HepG2 (cell line): ENCODE measurements around the gene ARHGAP15. TPM values are rescaled to one million over a fixed set of nuclear protein-coding genes. Genes with fewer than 3 reads are reported as not detected.

Experiments used
- ATAC-seq: fragments of 200-7000 bp; cut with Tn5 transposase; 3 replicates; pipeline ENCODE4 v1.9.1; 2020; ENCODE audit warnings: mild to moderate bottlenecking, moderate library complexity
- BruUV-seq: library from RNA; stranded (reverse); fragments of 400-500 nt; replicated peaks from 2 replicates; lab custom pipeline; 2021; lab: Mats Ljungman, UMichigan
- CTCF ChIA-PET: fragments of 300-600 bp; formaldehyde crosslinking; extraction: SDS; loops from one replicate; lab custom pipeline; 2021; ENCODE audit warnings: low total read pairs, inconsistent platforms, low intra/inter-chr PET ratio; lab: Yijun Ruan, JAX
- POLR2A ChIA-PET: fragments of 350-600 bp; sonication (Branson Sonifier 250); formaldehyde crosslinking; loops from one replicate; lab custom pipeline; 2020; ENCODE audit warnings: antibody characterized with exemption, inconsistent platforms; lab: Yijun Ruan, JAX
- DNase-seq: peaks from one replicate; pipeline ENCODE4 v3.0.0-alpha.2; 2015; ENCODE audit warnings: low spot score
- FAIRE-seq: peaks from 3 replicates; lab custom pipeline; 2011; peaks lifted over from hg19 to GRCh38; lab: Jason Lieb, UNC
- H2AFZ ChIP-seq: one replicate; pipeline ENCODE4 v1.6.1; 2011; ENCODE audit warnings: low read length, inconsistent platforms
- H3K27ac ChIP-seq: fragments of 300-600 bp; 3 replicates; pipeline ENCODE4 v1.8.0; 2011; ENCODE audit warnings: mixed run types, mild to moderate bottlenecking, mixed read lengths, low read length, inconsistent platforms; ENCODE audit not compliant: insufficient read depth; ENCODE audit errors: extremely low read length
- H3K27me3 ChIP-seq, 2 experiments: fragments of 200-600 bp in 1 of 2; 2 replicates in 1 of 2; 3 replicates in 1 of 2; pipeline versions ENCODE4 v1.6.0 to v1.8.0; 2011; ENCODE audit warnings: low read length in 2 of 2, mild to moderate bottlenecking in 2 of 2, moderate library complexity in 2 of 2, inconsistent platforms in 1 of 2; ENCODE audit not compliant: insufficient read depth in 2 of 2, control insufficient read depth in 1 of 2
- H3K36me3 ChIP-seq, 2 experiments: fragments of 200-600 bp in 1 of 2; replicated peaks in 1 of 2; 2 replicates in 1 of 2; 3 replicates in 1 of 2; pipeline versions ENCODE4 v1.5.1 to v1.8.0; 2011; ENCODE audit warnings: low read length in 2 of 2, inconsistent platforms in 1 of 2; ENCODE audit not compliant: insufficient read depth in 2 of 2, control insufficient read depth in 1 of 2
- H3K4me1 ChIP-seq: 2 replicates; pipeline ENCODE4 v1.5.1; 2012; ENCODE audit warnings: low read length, inconsistent platforms; ENCODE audit not compliant: insufficient read depth
- H3K4me2 ChIP-seq: 2 replicates; pipeline ENCODE4 v1.6.0; 2011; ENCODE audit warnings: low read depth, low read length, inconsistent platforms
- H3K4me3 ChIP-seq, 3 experiments: fragments of 200-600 bp in 1 of 3; sonication (generic), shearing (Covaris generic) in 1 of 3; replicated peaks in 1 of 3; 2 replicates each; pipeline ENCODE4 v1.5.1; 2011 to 2016; ENCODE audit warnings: low read length in 3 of 3, inconsistent platforms in 2 of 3, low read depth in 2 of 3, mild to moderate bottlenecking in 2 of 3, control low read depth in 1 of 3, mixed read lengths in 1 of 3; ENCODE audit not compliant: insufficient read depth in 1 of 3
- H3K79me2 ChIP-seq: one replicate; pipeline ENCODE4 v1.6.1; 2011; ENCODE audit warnings: low read length, inconsistent platforms; ENCODE audit not compliant: insufficient read depth
- H3K9ac ChIP-seq: 2 replicates; pipeline ENCODE4 v1.6.0; 2011; ENCODE audit warnings: mild to moderate bottlenecking, low read depth, low read length, inconsistent platforms; ENCODE audit not compliant: insufficient read depth
- H3K9me3 ChIP-seq: 2 replicates; pipeline ENCODE4 v1.5.1; 2012; ENCODE audit warnings: mild to moderate bottlenecking, low read length
- H4K20me1 ChIP-seq: 2 replicates; pipeline ENCODE4 v1.6.0; 2011; ENCODE audit warnings: inconsistent platforms, mild to moderate bottlenecking, low read length, moderate library complexity; ENCODE audit not compliant: insufficient read depth
- BRD4 ChIP-seq: sonication (generic); formaldehyde crosslinking; IDR thresholded peaks from 2 replicates; pipeline ENCODE4 v1.4.0; 2020; ENCODE audit warnings: missing genetic modification reagents
- CBFB ChIP-seq: sonication (generic); formaldehyde crosslinking; IDR thresholded peaks from 2 replicates; pipeline ENCODE4 v1.4.0; 2020; ENCODE audit warnings: missing genetic modification reagents
- MED1 ChIP-seq: sonication (generic); formaldehyde crosslinking; IDR thresholded peaks from 2 replicates; pipeline ENCODE4 v1.4.0; 2020; ENCODE audit warnings: missing genetic modification reagents
- NFYC ChIP-seq: IDR thresholded peaks from 2 replicates; pipeline ENCODE4 v1.6.1; 2016; ENCODE audit warnings: missing genetic modification reagents, missing compliant biosample characterization
- RXRA ChIP-seq: sonication (generic); formaldehyde crosslinking; IDR thresholded peaks from 2 replicates; pipeline ENCODE4 v1.5.1; 2020; ENCODE audit warnings: missing genetic modification reagents
- XRCC5 ChIP-seq: fragments of 200-400 bp; formaldehyde crosslinking; optimal IDR thresholded peaks from 2 replicates; pipeline ENCODE3; 2017; ENCODE audit warnings: mild to moderate bottlenecking, low read length
- ZBTB2 ChIP-seq: sonication (generic); formaldehyde crosslinking; IDR thresholded peaks from 2 replicates; pipeline ENCODE4 v1.8.0; 2022; ENCODE audit warnings: low read depth, missing genetic modification reagents
- ZNF24 ChIP-seq: fragments of 450-650 bp; IDR thresholded peaks from 2 replicates; pipeline ENCODE4 v1.6.1; 2017; ENCODE audit warnings: antibody characterized with exemption, mild to moderate bottlenecking
- ZNF30 ChIP-seq: sonication (generic); formaldehyde crosslinking; IDR thresholded peaks from 2 replicates; pipeline ENCODE4 v1.5.0; 2020; ENCODE audit warnings: mild to moderate bottlenecking, missing genetic modification reagents
- ZNF609 ChIP-seq: sonication (generic); formaldehyde crosslinking; IDR thresholded peaks from 2 replicates; pipeline ENCODE4 v1.4.0; 2020; ENCODE audit warnings: mild to moderate bottlenecking, missing genetic modification reagents, borderline replicate concordance
- ZNF883 ChIP-seq: sonication (generic); formaldehyde crosslinking; IDR thresholded peaks from 2 replicates; pipeline ENCODE4 v1.5.1; 2020; ENCODE audit warnings: mild to moderate bottlenecking, missing genetic modification reagents; ENCODE audit errors: not compliant biosample characterization
- WGBS: methylation state at CpG from one replicate; pipeline ENCODE4 v1.1.6; 2017; ENCODE audit warnings: low lambda C conversion rate; 5-methylcytosine and 5-hydroxymethylcytosine counted together
- in situ Hi-C: cut with HindIII; loops from 2 replicates; pipeline ENCODE4 v1.10.0; 2017; ENCODE audit warnings: low pct_unique_long_range_greater_than_20kb; ENCODE audit not compliant: extremely low pct_ligation_motif_present
- intact Hi-C: fragments of 100-400 bp; cut with micrococcal nuclease; formaldehyde crosslinking; loops from one replicate; pipeline ENCODE4 v1.10.0; 2022; ENCODE audit not compliant: unreplicated experiment
- polyA plus RNA-seq, 8 experiments: library from polyadenylated mRNA; depleted of rRNA in 3 of 8; stranded (reverse) in 7 of 8; unstranded in 1 of 8; fragments of >200 nt; fragmentation: Illumina TruSeq in 4 of 8; extraction: Trizol in 4 of 8; gene quantifications; 2 replicates each; pipeline versions ENCODE4 v1.2.1 to v1.2.3, GENCODE V29; 2011 to 2016; ENCODE audit warnings: low read depth in 4 of 8, missing spikeins in 1 of 8, mixed read lengths in 1 of 8; ENCODE audit not compliant: insufficient read depth in 1 of 8
- total RNA-seq, 5 experiments: library from RNA; depleted of rRNA; stranded (reverse); fragments of >200 nt; fragmentation: Illumina TruSeq; extraction: Trizol; gene quantifications; 2 replicates each; pipeline ENCODE4 v1.2.3, GENCODE V29; 2016; ENCODE audit warnings: low read depth in 1 of 5
- TF ChIP-seq, protein P1 (sequence below): sonication (generic); formaldehyde crosslinking; IDR thresholded peaks from 2 replicates; pipeline ENCODE4 v1.8.0; 2023; ENCODE audit warnings: mild to moderate bottlenecking, missing genetic modification reagents
- TF ChIP-seq, protein P2 (sequence below): sonication (generic); formaldehyde crosslinking; IDR thresholded peaks from 2 replicates; pipeline ENCODE4 v1.8.0; 2022; ENCODE audit warnings: missing genetic modification reagents, mild to moderate bottlenecking, moderate library complexity, borderline replicate concordance
- TF ChIP-seq, protein P3 (sequence below): sonication (generic); formaldehyde crosslinking; IDR thresholded peaks from 2 replicates; pipeline ENCODE4 v1.4.0; 2020; ENCODE audit warnings: missing genetic modification reagents

The ARHGAP15 gene
- total and polyA plus RNA-seq, 2 of the 13 experiments (the other 11 are each of a cell fraction or from before 2014, with no cell fraction given), result 0.04 TPM; not detected in 1

DNA sequence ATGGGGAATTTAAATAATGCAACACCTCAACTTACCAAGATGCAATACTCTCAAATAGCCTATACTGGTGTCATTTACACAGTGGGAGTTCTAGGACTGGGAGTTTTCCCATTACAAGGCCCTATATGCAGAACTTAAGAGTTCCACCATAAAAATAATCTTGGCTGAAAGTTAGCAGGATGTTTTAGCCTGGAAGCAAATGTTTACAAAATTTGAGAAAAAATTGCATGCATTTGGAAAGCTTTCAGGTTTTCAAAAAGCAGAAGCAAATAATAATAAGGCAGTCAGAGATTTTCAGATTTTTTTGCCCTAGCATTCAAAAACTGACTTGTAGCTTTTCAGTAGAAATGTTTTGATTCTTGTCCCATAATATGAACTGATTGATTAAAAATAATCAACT, 397.3 kb downstream of the ARHGAP15 start (continued):
- TF ChIP-seq ZNF883 (CRISPR knock-in tag) (no peak), ZBTB2 (CRISPR knock-in tag) (no peak), XRCC5 (no peak), CBFB (CRISPR knock-in tag) (no peak), RXRA (CRISPR knock-in tag) (no peak)
- TF ChIP-seq, protein P1, sequence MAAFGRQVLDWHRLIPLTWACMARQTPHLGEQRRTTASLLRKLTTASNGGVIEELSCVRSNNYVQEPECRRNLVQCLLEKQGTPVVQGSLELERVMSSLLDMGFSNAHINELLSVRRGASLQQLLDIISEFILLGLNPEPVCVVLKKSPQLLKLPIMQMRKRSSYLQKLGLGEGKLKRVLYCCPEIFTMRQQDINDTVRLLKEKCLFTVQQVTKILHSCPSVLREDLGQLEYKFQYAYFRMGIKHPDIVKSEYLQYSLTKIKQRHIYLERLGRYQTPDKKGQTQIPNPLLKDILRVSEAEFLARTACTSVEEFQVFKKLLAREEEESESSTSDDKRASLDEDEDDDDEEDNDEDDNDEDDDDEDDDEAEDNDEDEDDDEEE (CRISPR knock-in tag), result no peak
- TF ChIP-seq, protein P2, sequence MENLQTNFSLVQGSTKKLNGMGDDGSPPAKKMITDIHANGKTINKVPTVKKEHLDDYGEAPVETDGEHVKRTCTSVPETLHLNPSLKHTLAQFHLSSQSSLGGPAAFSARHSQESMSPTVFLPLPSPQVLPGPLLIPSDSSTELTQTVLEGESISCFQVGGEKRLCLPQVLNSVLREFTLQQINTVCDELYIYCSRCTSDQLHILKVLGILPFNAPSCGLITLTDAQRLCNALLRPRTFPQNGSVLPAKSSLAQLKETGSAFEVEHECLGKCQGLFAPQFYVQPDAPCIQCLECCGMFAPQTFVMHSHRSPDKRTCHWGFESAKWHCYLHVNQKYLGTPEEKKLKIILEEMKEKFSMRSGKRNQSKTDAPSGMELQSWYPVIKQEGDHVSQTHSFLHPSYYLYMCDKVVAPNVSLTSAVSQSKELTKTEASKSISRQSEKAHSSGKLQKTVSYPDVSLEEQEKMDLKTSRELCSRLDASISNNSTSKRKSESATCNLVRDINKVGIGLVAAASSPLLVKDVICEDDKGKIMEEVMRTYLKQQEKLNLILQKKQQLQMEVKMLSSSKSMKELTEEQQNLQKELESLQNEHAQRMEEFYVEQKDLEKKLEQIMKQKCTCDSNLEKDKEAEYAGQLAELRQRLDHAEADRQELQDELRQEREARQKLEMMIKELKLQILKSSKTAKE (CRISPR knock-in tag), result no peak
- TF ChIP-seq, protein P3, sequence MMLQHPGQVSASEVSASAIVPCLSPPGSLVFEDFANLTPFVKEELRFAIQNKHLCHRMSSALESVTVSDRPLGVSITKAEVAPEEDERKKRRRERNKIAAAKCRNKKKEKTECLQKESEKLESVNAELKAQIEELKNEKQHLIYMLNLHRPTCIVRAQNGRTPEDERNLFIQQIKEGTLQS, result no peak
- TF ChIP-seq, all 625 proteins: peak for 0

GRCh38 chr2:143528021-143528420, 398.8 kb downstream of the ARHGAP15 start:
- 0% methylated on average over 1 of the region's 1 CpG for WGBS
- Histone ChIP-seq H3K36me3 (no peaks in the 10 kb centered on the region), H3K4me2 (no peak overlapping the region), H3K4me1 (no peaks in the 10 kb centered on the region), H3K27me3 (no peaks in the 10 kb centered on the region), H3K9me3 (no peaks in the 10 kb centered on the region), H4K20me1 (no peaks in the 10 kb centered on the region), H2AFZ (no peak overlapping the region), H3K27ac (no peak overlapping the region), H3K79me2 (no peaks in the 10 kb centered on the region), H3K4me3 (no peak overlapping the region), H3K9ac (no peak overlapping the region)
- CTCF ChIA-PET, result no interaction called here
- POLR2A ChIA-PET, result no interaction called here
- FAIRE-seq, result no peak
- in situ Hi-C loops, result no loop called here
- no peak for ATAC-seq
- no peak for DNase-seq
- BruUV-seq, result no TSS peak
- intact Hi-C loops, result no loop called here
- TF ChIP-seq BRD4 (CRISPR knock-in tag) (no peak), NFYC (CRISPR knock-in tag) (no peak), ZNF609 (CRISPR knock-in tag) (no peak), ZNF24 (no peak), ZNF30 (CRISPR knock-in tag) (no peak), MED1 (CRISPR knock-in tag) (no peak)
